ENCODE data around the gene NIPAL3. TPM values are rescaled to one million over a fixed set of nuclear protein-coding genes. Genes with fewer than 3 reads are reported as not detected.

The NIPAL3 gene
- total and polyA plus RNA-seq, 9 donors: 4.4 to 22.3 (median 13.1) TPM

- intact Hi-C loops (cut with DNase I): no loop called here
- TF ChIP-seq POLR2A (IDR thresholded peaks at IDR 0.05) (no peak), CTCF (IDR thresholded peaks at IDR 0.05) (no peak)
- no peak for DNase-seq
- Histone ChIP-seq H3K9me3 (no peaks in the 10 kb centered on the region), H3K27me3 (no peaks in the 10 kb centered on the region), H3K27ac (no peak overlapping the region), H3K4me3 (no peak overlapping the region), H3K4me1 (ENCODE audit: insufficient read depth) (no peaks in the 10 kb centered on the region), H3K36me3 (no peaks in the 10 kb centered on the region)
- 76 to 81% (median 80%) methylated on average over 8 of the region's 8 CpGs for WGBS, 3 donors
Observed at GRCh38 chr1:24373710-24374109, 41.9 kb upstream of the NIPAL3 start.

- TF ChIP-seq CTCF (IDR thresholded peaks at IDR 0.05): no peak
- no peak for TF ChIP-seq POLR2A (IDR thresholded peaks at IDR 0.05)
- no peak for TF ChIP-seq EP300 (IDR thresholded peaks at IDR 0.05)
- H3K4me3 ChIP-seq: no peak overlapping the region
- no peak overlapping the region for H3K27ac ChIP-seq
- 82 to 88% (median 86%) methylated on average over 13 of the region's 13 CpGs for WGBS, 3 donors
- H3K27me3 ChIP-seq: no peaks in the 10 kb centered on the region
- intact Hi-C loops (cut with DNase I): loop anchor here in 1 of 4 donors (5.0 kb wide), 1 partner anchor 1682 kb away; no protein-coding TSS in a partner anchor
- H3K9me3 ChIP-seq: no peaks in the 10 kb centered on the region
- no peaks in the 10 kb centered on the region for H3K36me3 ChIP-seq
- DNase-seq: no peak
- no peaks in the 10 kb centered on the region for H3K4me1 ChIP-seq (ENCODE audit: insufficient read depth)
Observed at GRCh38 chr1:24374891-24375786, 40.5 kb upstream of the NIPAL3 start.

GRCh38 chr1:24379733-24380315 lies 35.8 kb upstream of the NIPAL3 start:
- 85 to 87% (median 87%) methylated on average over 8 of the region's 8 CpGs for WGBS, 3 donors
- TF ChIP-seq EP300 (IDR thresholded peaks at IDR 0.05) (no peak), POLR2A (IDR thresholded peaks at IDR 0.05) (no peak), CTCF (IDR thresholded peaks at IDR 0.05) (no peak)

GRCh38 chr1:24380508-24380907 lies 35.1 kb upstream of the NIPAL3 start:
- H3K4me3 ChIP-seq: no peak overlapping the region
- no peaks in the 10 kb centered on the region for H3K4me1 ChIP-seq (ENCODE audit: insufficient read depth)
- H3K27me3 ChIP-seq: no peaks in the 10 kb centered on the region
- H3K36me3 ChIP-seq: no peaks in the 10 kb centered on the region
- no peak for DNase-seq
- intact Hi-C loops (cut with DNase I): no loop called here
- no peaks in the 10 kb centered on the region for H3K9me3 ChIP-seq
- H3K27ac ChIP-seq: no peak overlapping the region
- TF ChIP-seq EP300 (IDR thresholded peaks at IDR 0.05) (no peak), CTCF (IDR thresholded peaks at IDR 0.05) (no peak), POLR2A (IDR thresholded peaks at IDR 0.05) (no peak)
- 92 to 95% (median 94%) methylated on average over 5 of the region's 5 CpGs for WGBS, 3 donors

More at GRCh38 chr1:24379733-24380315, 35.8 kb upstream of the NIPAL3 start:
- Histone ChIP-seq H3K27ac (no peak overlapping the region), H3K9me3 (no peaks in the 10 kb centered on the region), H3K27me3 (no peaks in the 10 kb centered on the region), H3K4me3 (no peak overlapping the region), H3K36me3 (no peaks in the 10 kb centered on the region), H3K4me1 (ENCODE audit: insufficient read depth) (no peaks in the 10 kb centered on the region)
- no peak for DNase-seq
- intact Hi-C loops (cut with DNase I): loop anchor here in 1 of 4 donors (5.0 kb wide), 1 partner anchor 1677 kb away; no protein-coding TSS in a partner anchor
